GM18498 (cell line): ENCODE results near the gene SMOC2.

Experiments
- ATAC-seq: cut with Tn5 transposase; IDR thresholded peaks from one replicate; pipeline ENCODE4 v1.9.1; 2021; ENCODE audit warnings: mild to moderate bottlenecking, moderate library complexity; ENCODE audit not compliant: unreplicated experiment

Gene SMOC2

DNA sequence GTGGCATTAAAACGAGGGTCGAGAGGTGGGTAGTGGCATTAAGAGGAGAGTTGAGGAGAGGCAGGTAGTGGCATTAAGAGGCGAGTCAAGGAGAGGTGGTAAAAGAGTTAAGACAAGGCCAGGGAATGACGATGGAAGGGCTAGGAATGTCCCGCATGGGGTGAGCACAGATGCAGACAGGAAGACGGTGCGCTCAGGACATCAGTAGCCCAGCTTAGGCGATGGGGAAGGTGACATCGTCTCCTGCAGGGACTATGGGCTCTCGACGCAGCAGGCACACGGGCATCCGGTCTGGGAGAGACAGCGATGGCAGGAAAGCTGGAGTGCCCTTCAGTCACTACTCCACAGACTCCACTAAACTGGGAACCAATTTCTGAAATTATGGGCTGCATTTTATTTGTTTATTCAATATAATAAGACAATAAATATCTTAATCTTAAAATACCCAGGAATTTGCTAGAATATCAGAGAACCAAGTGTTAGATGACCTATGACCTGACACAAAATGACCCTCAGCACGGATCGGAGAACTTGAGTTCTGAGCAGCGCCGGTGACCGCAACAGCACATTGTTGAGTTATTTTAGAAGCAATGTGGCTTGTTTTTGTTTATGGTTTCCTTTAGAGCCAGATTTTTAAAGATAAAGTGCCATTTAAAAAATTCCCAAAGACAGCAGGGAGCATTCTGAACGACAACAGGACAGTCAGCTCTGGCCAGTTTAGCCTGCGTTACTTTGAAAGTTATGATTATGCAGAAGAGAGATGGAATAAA is 177.7 kb downstream of the SMOC2 start:
- no peak for ATAC-seq

DNA sequence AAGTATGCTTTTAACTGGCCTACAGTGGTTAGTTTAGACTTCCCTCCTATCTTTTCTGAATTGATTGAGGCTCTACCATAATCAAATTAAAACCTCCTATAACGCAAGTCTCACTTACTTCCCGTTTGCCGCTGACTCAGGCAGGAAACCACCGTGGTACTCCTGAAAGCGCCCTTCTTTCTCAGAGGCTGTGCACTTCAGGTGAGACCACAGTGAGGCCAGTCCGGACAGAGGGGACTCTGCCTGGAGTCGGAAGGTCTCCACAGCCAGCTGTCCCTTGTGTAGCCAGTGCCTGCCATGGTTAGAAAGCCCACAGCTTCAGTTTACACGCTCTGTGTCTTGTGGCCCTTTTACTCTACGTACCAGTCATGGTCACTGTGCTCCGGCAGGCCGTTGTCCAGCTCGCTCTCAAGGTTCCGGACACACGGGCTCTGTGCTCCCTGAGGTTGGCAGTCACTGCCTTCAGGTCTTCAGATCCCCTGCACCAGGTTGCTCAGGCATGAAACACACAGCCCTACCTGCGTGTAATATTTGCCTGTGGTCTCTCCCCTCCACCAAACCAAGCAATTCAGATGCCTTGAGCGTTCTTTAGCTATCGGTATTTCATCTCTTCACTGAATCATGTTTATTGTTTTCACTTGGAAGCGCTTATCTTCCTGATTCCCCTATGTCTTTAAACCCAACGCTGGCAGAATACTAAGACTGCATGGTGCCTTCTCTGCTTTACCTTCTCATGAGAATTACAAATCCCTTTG is 178.8 kb downstream of the SMOC2 start:
- ATAC-seq, result no peak

DNA sequence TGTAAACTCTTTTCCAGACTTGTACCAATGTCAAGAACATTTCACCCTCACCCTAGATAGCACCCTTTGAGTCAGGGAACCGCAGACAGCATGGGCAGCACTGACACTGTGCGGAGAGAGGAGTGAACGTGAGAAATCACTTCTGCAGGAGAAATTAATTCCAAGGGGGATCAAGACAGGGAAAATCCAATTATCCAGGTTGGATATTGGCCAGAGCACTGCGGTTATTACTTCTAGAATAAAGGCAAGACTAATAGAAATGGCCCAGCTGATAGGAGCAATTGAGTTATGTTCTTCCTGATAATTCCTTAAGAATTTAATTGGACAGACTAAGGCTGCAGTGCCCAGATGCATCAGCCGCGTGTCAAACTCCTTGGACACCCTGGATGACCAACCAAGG is 179.6 kb downstream of the SMOC2 start:
- ATAC-seq, result no peak

DNA sequence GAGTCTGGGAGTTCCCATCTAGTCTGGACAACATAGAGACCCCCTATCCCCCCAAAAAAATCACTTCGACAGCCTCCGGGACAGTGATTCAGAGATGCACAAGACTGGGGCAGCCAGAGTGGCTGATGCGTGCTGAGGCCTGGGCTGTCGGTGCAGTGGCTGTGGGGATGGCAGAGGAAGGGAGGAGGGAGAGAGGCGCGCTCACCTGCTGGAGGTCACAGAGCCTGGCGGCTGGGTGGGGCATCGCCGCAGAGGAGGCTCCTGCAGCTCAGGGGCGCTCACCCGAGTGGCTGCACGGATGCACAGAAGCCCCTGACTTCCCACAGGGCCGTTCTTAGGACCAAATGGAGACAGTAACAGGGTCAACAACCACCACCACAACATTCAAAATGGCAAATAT is 182.8 kb downstream of the SMOC2 start:
- no peak for ATAC-seq

DNA sequence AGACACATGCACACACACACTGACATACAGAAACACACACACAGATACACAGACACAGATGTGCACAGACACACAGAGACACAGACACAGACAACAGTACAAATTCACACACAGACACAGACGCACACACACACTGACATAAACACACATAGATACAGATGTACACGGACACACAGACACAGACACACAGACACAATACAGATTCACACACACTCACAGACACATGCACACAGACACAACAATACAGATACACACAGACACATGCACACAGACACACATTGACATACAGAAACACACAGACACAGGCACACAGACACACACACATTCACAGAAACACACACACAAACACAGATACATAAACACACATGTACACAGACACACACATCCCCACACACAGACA is 183.6 kb downstream of the SMOC2 start:
- no peak for ATAC-seq

DNA sequence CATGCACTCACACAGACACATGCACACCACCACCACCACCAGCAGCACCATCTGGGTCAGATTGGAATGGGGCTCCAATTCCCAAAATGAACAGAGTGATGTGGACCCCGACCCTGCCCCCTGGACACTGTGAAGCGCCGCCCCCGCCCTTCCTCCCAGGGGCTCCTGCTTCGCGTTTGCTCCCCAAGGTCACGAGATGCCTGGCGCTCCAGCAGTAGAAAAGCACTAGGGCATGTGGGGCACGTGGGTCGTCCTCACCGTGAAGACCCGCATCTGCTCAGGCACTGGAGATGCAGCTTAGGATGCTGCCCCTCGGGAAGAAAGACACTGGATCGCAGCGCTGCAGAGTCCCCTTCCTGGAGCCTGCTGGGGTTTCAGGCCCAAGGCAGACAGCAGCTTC is 184.0 kb downstream of the SMOC2 start:
- no peak for ATAC-seq

DNA sequence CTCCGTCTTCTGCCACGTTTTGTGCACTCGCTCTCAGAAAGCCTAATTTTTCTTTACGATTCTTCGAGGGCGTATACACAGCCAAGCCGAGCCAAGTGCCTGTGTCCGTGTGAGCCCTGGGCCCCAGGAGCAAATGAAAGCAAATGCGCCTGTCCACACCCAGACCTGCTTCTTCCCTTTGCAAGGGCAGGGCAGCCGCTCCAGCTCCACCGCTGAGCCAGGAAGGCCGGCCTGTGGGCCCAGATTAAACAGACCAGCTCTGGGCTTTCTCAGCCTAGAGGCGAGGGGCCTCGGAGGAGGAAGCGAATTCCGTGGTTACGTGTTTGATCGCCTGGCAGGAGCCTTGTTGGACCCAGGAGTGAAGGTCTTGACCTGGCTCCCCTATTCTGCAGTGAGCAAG is 184.6 kb downstream of the SMOC2 start:
- no peak for ATAC-seq

DNA sequence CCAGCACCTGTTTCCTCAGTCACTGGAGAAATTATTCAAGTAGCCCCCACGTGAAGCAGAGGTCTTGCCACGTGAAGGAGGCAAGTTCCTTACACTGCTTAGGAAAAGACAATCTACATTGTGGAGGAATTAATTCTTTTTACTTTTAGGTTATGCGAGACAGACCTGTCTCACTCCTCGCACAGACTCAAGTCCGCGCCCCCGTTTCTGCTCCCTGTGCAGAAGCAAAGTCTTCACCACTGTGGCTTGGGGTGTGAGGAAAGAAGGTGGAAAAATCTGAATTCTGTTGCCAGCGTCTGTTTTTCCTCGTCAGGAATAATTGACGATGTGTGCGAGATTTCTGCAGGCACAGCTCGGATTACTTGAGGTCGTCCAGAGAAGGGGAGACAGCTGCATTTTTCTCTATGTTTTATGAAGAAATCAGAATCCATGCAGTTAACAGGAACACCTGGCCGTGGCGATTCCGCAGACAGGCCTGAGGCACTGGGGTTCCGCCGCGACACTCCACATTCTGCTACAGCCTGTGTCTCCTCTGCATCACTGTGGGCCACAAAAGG is 185.1 kb downstream of the SMOC2 start:
- ATAC-seq, result no peak

DNA sequence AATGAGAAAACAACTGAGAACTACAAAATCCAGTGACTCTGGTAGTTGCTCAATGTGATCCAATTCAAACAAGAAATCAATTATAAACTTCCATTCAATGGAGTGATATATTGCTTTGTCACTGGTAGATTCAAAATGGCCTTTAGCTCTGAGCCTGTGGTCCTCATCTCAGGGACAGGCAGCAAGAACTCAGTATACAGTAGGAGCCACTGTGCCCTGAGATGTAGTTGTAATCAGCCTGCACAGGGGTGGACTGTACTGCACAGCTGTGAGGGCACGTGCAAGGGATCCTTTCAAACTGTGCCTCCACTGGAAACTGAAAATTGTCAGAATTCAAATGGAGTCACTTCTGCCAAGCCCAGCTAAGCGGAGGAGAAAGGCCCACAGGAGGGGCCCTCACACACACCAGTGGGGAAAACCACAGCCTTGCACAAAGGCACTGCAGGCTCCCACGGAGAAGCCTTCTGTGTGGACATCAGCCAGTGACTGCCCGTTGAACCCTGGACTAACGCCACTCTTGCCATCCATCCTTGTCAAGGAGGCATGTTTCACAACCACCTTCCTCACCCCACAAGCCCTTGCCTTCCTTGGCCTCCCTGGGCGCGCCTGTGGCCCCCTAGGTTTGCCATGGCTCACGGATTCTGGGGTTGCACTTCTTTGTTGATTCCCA is 186.7 kb downstream of the SMOC2 start:
- ATAC-seq, result no peak

DNA sequence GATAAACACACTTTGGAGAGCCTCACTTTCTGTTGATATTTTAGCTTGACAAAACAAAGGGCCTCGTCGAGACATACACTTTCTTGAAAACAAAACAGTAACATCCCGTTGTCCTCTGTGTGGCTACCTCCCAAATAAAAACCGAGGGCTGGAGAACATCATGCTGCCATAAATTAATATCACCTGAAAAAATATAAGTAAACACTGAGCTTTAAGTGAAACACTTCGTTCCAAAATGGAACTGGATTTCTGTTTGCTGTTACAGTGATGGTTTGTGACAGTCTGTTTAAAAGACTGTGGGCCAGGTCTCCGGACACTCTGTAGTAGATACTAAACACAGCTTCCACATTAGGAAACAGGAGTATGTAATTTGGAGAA is 187.2 kb downstream of the SMOC2 start:
- ATAC-seq, result no peak

DNA sequence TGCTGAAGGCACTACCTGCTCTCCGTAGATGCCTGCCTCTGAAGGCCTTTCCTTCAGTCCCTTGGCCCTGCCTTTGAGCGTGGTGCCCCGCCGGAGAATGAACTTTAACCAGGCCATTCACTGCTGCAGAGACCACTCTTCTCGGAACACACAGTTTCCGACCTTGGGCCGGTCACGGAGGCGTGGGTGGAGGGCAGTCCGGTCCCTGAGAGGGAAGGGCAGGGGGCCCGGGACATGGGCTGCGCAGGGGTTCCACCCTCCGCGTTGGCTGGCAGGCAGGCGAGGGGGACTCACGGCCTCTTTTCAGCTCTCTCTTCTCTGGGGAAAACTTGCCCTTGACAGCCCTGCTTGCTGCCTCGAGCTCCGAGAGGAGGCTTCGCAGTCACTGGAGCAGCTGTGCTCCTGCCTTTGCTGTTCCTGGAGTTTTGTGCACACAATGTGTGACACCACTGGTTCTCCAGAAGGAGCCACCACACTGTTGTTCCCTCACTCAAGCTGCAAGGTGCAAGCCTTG is 187.8 kb downstream of the SMOC2 start:
- no peak for ATAC-seq

DNA sequence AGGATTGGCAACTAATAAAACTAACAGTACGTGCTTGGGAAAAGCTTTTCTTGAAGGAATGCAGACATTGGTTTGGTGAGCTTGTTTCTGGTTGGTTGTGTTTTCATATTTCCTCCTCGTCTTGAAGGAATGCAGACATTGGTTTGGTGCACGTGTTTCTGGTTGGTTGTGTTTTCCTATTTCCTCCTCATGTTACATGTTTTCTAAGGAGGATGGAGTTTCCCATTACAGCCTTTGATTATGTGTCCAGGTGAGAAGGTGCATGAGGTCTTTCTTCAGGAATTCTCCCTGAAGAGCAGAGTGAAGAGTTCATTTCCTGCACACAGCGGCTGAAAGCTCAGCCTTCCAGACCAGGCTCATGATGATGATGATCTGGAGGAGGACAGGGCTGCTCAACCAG is 190.6 kb downstream of the SMOC2 start:
- ATAC-seq, result no peak

DNA sequence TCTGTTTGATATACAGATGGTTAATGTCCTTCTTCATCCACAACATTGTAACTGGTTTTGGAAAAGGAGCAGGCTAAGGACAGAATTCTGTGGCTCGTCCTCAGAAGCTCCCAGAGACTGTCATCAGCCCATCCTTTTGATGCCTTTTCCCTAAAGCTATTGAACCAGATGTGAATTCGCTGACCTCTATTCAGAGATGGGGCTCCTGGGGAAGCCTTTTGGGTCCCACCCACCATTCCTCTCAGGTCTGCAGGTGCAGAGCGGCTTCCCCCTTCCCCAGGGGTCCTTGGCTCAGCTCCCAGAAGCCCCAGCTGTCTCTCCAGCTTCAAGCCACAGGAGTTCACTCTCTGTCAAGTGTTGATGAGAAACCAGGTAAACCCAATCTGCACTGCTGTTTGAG is 191.7 kb downstream of the SMOC2 start:
- no peak for ATAC-seq

DNA sequence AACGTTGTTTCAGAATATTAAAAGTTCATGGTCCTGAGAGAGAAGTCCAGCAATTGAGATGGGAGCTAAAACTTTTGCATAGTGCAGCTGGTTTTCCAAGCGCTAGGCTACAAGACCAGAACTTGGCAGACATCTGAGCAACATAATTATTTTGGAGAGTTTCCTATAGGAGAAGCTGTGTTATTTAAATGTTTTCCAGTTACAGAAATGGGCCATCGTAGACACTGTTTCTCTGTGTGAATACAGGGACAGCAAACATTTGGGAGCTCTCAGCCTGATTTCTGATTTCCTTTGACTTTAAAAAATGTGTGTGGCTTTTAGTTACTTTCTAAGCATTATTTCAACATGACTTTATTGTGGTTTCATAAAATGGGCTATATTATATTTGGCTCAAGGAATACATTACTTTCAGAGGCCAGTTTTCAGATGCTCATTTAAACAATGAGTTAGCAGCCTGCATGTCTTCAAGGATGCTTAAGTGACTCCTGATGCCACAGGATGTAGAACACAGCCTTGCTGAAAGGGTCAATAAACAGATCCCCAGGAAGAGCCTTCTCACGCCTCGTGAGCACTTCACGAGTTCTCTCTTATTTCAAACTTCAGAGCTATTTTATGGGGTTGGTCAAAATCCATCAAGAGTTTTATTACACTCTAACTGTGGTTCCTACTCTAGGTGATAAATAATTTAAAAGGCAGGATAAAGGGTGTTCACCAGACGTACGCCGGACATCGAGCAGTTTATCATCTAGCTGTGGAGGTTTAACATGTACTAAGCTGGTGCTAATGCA is 193.8 kb downstream of the SMOC2 start:
- ATAC-seq, result no peak

DNA sequence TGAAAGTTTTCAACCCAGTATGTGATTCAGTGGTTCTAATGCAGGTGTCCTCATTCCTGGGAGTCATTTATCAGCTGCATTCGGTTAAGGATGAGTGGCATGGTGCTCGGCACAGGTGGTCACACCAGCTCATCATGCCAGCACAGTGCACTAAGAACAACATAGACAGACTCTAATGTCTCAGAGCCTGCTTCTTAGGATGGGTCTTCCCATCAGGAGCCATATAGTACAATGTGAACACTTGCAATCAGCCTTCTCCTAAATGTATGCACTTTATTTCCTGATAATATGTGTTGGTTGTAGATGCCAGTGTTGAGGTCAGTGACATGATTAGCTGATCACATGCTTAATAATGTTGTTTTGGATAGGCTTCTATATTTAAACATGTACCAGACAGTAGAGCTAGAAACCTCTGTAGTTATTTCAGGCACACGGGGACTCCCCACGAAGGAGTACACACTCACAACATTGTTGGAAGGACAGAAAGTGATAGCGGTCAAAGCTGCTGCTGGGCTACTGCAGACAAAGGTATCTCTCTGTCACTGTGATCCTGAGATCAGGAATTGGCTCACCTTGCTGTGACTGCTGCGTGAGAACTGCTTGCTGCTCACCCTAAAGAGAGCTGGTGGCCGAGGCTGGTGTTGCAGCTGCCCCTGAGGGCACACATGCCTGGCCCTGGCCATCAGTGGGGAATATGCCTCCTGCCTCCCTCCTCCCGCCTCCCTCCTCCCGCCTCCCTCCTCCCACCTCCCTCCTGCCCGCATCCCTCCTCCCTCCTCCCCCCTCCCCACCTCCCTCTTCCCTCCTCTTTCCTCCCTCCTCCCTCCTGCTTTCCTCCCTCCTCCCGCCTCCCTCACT is 195.4 kb downstream of the SMOC2 start:
- ATAC-seq, result no peak

DNA sequence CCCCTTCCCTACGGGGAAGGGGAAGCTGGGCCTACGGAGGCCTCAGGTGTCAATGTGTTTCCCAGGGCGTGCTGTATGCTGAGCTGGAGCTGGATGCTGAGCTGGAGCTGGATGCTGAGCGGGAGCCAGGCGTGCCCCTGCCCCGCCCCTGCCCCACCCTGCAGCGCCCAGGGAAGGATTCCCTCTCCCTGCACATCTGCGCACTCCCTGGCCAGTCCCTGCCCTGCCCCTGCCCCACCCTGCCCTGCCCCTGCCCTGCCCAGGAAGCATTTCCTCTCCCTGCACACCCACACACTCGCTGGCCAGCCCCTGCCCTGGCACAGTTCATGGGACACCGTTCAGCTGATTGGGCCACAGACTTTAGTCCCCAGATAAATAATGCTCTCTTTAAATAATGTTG is 196.8 kb downstream of the SMOC2 start:
- no peak for ATAC-seq

DNA sequence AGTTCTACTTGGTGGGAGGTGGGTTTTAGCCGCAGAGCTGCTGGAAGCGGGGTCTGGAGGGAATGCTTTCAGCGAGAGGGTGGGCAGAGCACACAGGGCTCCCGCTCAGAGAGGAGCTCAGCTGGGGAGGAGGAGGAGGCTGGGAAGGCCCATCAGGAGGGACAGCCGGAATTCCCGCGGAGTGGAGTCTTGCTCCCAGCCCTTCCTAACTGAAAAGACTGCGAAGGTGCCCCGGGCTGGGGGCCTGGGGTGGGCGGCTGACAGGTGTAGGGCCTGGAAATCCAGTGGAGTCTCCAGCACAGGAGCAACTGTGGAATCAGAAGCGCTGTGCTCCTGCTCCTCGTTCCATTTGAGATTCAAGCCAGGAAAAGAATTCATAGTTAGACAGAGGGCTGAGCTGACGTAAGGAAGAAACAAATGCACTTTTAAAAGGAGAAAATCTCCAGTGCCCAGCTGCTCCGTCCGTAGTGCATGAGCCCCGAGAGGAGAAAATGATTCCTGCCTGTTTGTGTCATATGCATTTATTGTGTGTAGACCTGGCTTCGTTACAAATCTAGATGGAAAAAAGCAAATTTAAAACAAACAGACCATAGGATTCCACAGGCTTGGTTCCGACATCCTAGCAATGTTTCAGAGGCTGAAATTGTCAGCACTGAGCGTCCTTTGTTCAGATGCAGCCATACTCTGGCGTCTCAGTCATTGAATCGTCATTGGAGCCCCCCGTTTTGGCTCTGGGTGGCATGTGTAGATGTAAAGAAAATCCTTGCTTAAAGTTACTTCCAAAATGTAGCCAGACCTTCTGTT is 197.7 kb downstream of the SMOC2 start:
- no peak for ATAC-seq

DNA sequence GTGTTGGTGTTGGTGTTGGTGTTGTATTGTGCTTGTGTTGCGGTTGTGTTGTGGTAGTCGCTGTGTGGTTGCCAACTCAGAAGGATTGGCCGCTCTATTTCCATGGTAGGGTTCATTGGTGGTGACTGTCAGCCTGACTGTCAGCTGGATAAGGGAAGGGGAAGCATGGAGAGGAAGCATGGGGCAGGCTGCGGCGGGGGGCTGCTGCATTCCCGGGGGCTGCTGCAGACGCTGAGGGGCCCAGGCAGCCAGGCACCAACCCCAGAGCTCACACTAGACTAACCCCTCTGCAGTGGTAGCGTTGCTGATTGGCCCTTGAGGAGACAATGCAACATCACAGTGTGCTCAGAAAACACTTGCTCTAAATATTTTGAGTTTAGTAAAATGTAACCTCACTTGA is 199.2 kb downstream of the SMOC2 start:
- ATAC-seq, result no peak

DNA sequence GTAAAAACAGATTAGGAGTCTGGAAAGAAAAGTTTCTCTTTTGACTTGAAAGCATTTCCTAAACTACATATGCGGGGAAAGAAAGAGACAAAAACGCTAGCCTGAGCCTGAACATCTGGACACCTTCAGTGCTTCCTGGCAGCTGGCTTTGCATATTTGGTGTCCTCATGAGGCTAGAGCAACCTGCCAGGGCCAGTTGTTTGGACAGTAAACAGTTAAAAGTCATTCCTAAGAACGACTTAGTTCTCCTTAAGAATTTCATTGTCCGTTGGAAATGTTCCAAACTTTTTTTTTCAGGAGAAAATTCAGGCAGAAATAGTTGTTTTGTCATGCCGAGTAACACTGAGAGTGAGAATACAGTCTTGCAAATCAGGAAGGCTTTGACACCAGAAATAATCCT is 199.8 kb downstream of the SMOC2 start:
- ATAC-seq, result no peak
